SK-N-SH treated with all-trans-retinoic acid at 6 μM for 48 hours (cell line): Measurements from ENCODE around the gene TGFBRAP1.
A peak's percentile ranks its signal among the peaks of the same experiment; 100 is the strongest.

ENCODE experiments used
- ATAC-seq: fragments of 200-7000 bp; cut with Tn5 transposase; 3 replicates; pipeline ENCODE4 v1.9.1; 2020; ENCODE audit warnings: mild to moderate bottlenecking, moderate library complexity
- BACH2 ChIP-seq: fragments of 250-450 bp; sonication (Bioruptor Pico); IDR thresholded peaks from 2 replicates; pipeline ENCODE4 v1.9.0; 2021; ENCODE audit warnings: mild to moderate bottlenecking, borderline replicate concordance
- CSDC2 ChIP-seq: fragments of 250-450 bp; sonication (Bioruptor Pico); IDR thresholded peaks from 2 replicates; pipeline ENCODE4 v1.5.0; 2020; ENCODE audit warnings: mild to moderate bottlenecking, moderate library complexity
- ESRRG ChIP-seq: fragments of 250-450 bp; sonication (Bioruptor Pico); IDR thresholded peaks from 2 replicates; pipeline ENCODE4 v1.6.1; 2021; ENCODE audit warnings: mild to moderate bottlenecking
- GLIS3 ChIP-seq: fragments of 250-450 bp; sonication (Bioruptor Pico); IDR thresholded peaks from 2 replicates; pipeline ENCODE4 v1.5.0; 2020; ENCODE audit warnings: mild to moderate bottlenecking, moderate library complexity
- ISL1 ChIP-seq: fragments of 250-450 bp; sonication (Bioruptor Pico); IDR thresholded peaks from 2 replicates; pipeline ENCODE4 v2.1.2; 2022; ENCODE audit warnings: mild to moderate bottlenecking, moderate library complexity
- OSR1 ChIP-seq: fragments of 250-450 bp; sonication (Bioruptor Pico); IDR thresholded peaks from 2 replicates; pipeline ENCODE4 v1.8.0; 2022; ENCODE audit warnings: moderate library complexity, mild to moderate bottlenecking, inconsistent platforms
- POU6F1 ChIP-seq: fragments of 250-450 bp; sonication (Bioruptor Pico); IDR thresholded peaks from 2 replicates; pipeline ENCODE4 v1.8.0; 2021; ENCODE audit warnings: low read depth, mild to moderate bottlenecking, moderate library complexity, borderline replicate concordance
- PPARA ChIP-seq: fragments of 250-450 bp; sonication (Bioruptor Pico); IDR thresholded peaks from 2 replicates; pipeline ENCODE4 v1.5.0; 2020; ENCODE audit warnings: mild to moderate bottlenecking, borderline replicate concordance
- TCF4 ChIP-seq: fragments of 250-450 bp; sonication (Bioruptor Pico); IDR thresholded peaks from 2 replicates; pipeline ENCODE4 v1.8.0; 2021; ENCODE audit warnings: mild to moderate bottlenecking, moderate library complexity, borderline replicate concordance
- TOX ChIP-seq: fragments of 250-450 bp; sonication (Bioruptor Pico); IDR thresholded peaks from 2 replicates; pipeline ENCODE4 v1.8.0; 2021; ENCODE audit warnings: mild to moderate bottlenecking, moderate library complexity, borderline replicate concordance
- ZFP3 ChIP-seq: fragments of 250-450 bp; sonication (Bioruptor Pico); IDR thresholded peaks from 2 replicates; pipeline ENCODE4 v1.5.0; 2020; ENCODE audit warnings: mild to moderate bottlenecking, moderate library complexity
- ZFP30 ChIP-seq: fragments of 450-650 bp; formaldehyde crosslinking; IDR thresholded peaks from 2 replicates; pipeline ENCODE4 v1.5.0; 2022; ENCODE audit warnings: mild to moderate bottlenecking, moderate library complexity
- ZNF565 ChIP-seq: fragments of 450-650 bp; formaldehyde crosslinking; conservative IDR thresholded peaks from 2 replicates; pipeline ENCODE4 v1.5.0; 2020; ENCODE audit warnings: low read depth, mild to moderate bottlenecking, moderate library complexity
- ZNF8 ChIP-seq: fragments of 450-650 bp; formaldehyde crosslinking; IDR thresholded peaks from 2 replicates; pipeline ENCODE4 v1.5.0; 2020; ENCODE audit warnings: mild to moderate bottlenecking, moderate library complexity
- TF ChIP-seq, protein P1 (sequence below): fragments of 250-450 bp; sonication (Bioruptor Pico); IDR thresholded peaks from 2 replicates; pipeline ENCODE4 v1.5.0; 2020; ENCODE audit warnings: mild to moderate bottlenecking, moderate library complexity
- TF ChIP-seq, protein P2 (sequence below): fragments of 250-450 bp; sonication (Bioruptor Pico); IDR thresholded peaks from 2 replicates; pipeline ENCODE4 v1.5.1; 2021; ENCODE audit warnings: mild to moderate bottlenecking, moderate library complexity
- TF ChIP-seq, protein P3 (sequence below): fragments of 250-450 bp; sonication (Bioruptor Pico); IDR thresholded peaks from 2 replicates; pipeline ENCODE4 v1.8.0; 2020; ENCODE audit warnings: mild to moderate bottlenecking, moderate library complexity, borderline replicate concordance
- TF ChIP-seq, protein P4 (sequence below): fragments of 250-450 bp; sonication (Bioruptor Pico); IDR thresholded peaks from 2 replicates; pipeline ENCODE4 v1.5.1; 2020; ENCODE audit warnings: low read depth, mild to moderate bottlenecking, moderate library complexity

TGFBRAP1 gene

GRCh38 chr2:105297216-105297615 is 32.3 kb downstream of the TGFBRAP1 start (continued):
- TF ChIP-seq, protein P1, sequence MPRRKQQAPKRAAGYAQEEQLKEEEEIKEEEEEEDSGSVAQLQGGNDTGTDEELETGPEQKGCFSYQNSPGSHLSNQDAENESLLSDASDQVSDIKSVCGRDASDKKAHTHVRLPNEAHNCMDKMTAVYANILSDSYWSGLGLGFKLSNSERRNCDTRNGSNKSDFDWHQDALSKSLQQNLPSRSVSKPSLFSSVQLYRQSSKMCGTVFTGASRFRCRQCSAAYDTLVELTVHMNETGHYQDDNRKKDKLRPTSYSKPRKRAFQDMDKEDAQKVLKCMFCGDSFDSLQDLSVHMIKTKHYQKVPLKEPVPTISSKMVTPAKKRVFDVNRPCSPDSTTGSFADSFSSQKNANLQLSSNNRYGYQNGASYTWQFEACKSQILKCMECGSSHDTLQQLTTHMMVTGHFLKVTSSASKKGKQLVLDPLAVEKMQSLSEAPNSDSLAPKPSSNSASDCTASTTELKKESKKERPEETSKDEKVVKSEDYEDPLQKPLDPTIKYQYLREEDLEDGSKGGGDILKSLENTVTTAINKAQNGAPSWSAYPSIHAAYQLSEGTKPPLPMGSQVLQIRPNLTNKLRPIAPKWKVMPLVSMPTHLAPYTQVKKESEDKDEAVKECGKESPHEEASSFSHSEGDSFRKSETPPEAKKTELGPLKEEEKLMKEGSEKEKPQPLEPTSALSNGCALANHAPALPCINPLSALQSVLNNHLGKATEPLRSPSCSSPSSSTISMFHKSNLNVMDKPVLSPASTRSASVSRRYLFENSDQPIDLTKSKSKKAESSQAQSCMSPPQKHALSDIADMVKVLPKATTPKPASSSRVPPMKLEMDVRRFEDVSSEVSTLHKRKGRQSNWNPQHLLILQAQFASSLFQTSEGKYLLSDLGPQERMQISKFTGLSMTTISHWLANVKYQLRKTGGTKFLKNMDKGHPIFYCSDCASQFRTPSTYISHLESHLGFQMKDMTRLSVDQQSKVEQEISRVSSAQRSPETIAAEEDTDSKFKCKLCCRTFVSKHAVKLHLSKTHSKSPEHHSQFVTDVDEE (CRISPR knock-in tag): no peak
- TF ChIP-seq, protein P2, sequence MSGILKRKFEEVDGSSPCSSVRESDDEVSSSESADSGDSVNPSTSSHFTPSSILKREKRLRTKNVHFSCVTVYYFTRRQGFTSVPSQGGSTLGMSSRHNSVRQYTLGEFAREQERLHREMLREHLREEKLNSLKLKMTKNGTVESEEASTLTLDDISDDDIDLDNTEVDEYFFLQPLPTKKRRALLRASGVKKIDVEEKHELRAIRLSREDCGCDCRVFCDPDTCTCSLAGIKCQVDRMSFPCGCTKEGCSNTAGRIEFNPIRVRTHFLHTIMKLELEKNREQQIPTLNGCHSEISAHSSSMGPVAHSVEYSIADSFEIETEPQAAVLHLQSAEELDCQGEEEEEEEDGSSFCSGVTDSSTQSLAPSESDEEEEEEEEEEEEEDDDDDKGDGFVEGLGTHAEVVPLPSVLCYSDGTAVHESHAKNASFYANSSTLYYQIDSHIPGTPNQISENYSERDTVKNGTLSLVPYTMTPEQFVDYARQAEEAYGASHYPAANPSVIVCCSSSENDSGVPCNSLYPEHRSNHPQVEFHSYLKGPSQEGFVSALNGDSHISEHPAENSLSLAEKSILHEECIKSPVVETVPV: no peak
- no peak for TF ChIP-seq BACH2 (CRISPR knock-in tag)
- no peak for TF ChIP-seq OSR1 (CRISPR knock-in tag)
- no peak for TF ChIP-seq ZFP30 (CRISPR knock-in tag)
- no peak for TF ChIP-seq CSDC2 (CRISPR knock-in tag)
- no peak for TF ChIP-seq TCF4 (CRISPR knock-in tag)
- no peak for TF ChIP-seq GLIS3 (CRISPR knock-in tag)

DNA sequence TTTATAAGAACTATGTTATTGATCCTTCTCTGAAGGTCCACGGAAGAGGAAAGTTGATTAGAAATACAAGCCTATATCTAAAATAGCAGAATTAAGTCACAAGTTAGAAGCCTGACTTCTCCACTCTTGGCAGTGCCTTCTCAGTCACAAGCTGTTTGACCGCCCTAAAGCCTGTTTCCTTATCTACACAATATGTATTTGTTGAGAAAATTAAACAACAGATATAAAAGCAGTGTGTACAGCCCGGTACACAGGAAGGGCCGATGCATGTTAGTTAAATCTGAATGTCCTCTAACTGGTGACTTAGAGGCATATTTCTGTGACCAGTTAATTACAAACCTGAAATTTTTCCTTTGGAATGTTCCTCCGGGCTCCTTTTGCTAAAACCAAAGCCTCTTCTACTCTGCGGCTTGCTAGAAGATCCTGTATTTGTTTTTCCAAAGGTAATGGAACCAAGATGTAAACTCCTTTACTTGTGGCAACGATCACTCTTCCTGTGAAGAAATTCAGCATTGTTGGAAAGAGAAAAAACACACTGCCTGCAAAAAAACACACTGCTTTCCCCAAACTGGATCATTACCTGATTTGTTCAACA is 33.4 kb downstream of the TGFBRAP1 start:
- TF ChIP-seq ZFP3 (CRISPR knock-in tag): no peak
- TF ChIP-seq, protein P3, sequence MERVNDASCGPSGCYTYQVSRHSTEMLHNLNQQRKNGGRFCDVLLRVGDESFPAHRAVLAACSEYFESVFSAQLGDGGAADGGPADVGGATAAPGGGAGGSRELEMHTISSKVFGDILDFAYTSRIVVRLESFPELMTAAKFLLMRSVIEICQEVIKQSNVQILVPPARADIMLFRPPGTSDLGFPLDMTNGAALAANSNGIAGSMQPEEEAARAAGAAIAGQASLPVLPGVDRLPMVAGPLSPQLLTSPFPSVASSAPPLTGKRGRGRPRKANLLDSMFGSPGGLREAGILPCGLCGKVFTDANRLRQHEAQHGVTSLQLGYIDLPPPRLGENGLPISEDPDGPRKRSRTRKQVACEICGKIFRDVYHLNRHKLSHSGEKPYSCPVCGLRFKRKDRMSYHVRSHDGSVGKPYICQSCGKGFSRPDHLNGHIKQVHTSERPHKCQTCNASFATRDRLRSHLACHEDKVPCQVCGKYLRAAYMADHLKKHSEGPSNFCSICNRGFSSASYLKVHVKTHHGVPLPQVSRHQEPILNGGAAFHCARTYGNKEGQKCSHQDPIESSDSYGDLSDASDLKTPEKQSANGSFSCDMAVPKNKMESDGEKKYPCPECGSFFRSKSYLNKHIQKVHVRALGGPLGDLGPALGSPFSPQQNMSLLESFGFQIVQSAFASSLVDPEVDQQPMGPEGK (CRISPR knock-in tag): no peak
- TF ChIP-seq ZNF8 (CRISPR knock-in tag): no peak
- TF ChIP-seq BACH2 (CRISPR knock-in tag): no peak

DNA sequence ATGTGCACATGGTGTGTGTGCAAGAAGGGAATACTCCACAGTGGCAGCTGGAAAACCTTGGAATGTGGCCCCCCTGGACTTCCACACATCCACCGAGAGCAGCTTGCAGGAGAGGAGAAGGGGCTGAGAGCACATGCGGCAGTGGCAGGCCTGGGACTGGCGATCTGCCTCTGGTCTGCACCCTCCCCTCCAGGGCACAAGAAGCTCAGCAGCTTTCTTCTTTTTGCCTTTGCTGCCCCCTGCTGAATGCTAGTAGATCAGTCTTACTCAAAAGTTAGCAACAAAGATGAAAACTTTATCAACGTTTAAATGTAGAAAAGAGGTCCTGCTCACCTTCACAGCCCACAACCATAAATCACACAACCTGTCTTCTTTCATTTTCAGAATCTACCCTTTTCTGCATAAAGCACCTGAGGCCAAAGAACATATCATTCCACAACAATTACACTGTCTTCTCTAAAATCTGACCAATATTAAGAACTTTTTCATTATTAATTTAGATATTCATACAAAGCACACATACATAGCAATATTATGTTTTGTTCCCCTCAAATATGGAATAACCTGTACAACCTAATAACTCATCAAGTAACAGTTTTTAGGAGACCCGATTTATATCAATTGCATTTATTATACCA is 34.6 kb downstream of the TGFBRAP1 start:
- TF ChIP-seq POU6F1 (CRISPR knock-in tag): no peak
- TF ChIP-seq OSR1 (CRISPR knock-in tag): no peak
- TF ChIP-seq ESRRG: no peak
- TF ChIP-seq TCF4 (CRISPR knock-in tag): no peak
- TF ChIP-seq, all 23 proteins: peak for 0
- ATAC-seq: peak; percentile 99

More for the DNA sequence above, 33.4 kb downstream of the TGFBRAP1 start:
- no peak for ATAC-seq

DNA sequence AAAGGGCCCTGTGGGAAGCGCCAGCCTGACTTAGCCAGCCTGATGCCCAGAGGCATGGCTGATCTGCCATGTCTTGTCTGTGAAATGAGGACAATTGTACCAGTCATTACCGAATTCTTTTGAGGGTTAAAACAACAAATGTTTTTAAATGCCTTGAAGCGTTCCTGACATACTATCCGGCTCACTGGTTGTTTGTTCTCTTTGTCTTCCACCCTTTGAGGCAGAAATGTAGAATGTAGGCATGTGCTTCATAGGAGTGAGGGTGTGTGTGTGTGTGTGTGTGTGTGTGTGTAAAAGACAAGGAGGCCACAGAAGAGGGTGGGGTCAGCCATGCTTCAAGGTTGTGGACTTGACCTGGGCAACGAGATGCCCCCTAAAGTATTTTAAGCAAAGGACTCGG is 35.5 kb downstream of the TGFBRAP1 start:
- no peak for ATAC-seq
- TF ChIP-seq ZFP3 (CRISPR knock-in tag) (no peak), TOX (no peak), ZNF565 (no peak), GLIS3 (CRISPR knock-in tag) (no peak), ISL1 (no peak), CSDC2 (CRISPR knock-in tag) (no peak), ZFP30 (CRISPR knock-in tag) (no peak), ZNF8 (CRISPR knock-in tag) (no peak), PPARA (no peak), BACH2 (CRISPR knock-in tag) (no peak)
- TF ChIP-seq, protein P4, sequence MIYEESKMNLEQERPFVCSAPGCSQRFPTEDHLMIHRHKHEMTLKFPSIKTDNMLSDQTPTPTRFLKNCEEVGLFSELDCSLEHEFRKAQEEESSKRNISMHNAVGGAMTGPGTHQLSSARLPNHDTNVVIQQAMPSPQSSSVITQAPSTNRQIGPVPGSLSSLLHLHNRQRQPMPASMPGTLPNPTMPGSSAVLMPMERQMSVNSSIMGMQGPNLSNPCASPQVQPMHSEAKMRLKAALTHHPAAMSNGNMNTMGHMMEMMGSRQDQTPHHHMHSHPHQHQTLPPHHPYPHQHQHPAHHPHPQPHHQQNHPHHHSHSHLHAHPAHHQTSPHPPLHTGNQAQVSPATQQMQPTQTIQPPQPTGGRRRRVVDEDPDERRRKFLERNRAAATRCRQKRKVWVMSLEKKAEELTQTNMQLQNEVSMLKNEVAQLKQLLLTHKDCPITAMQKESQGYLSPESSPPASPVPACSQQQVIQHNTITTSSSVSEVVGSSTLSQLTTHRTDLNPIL (CRISPR knock-in tag): no peak
